HFFc6 (cell line): Measurements from ENCODE around the gene STAB1. TPM values are rescaled to one million over a fixed set of nuclear protein-coding genes. Genes with fewer than 3 reads are reported as not detected.

ENCODE experiments used
- DNase-seq: peaks from one replicate; pipeline ENCODE4 v3.0.0-alpha.2; 2018
- H3K27ac Mint-ChIP-seq: 2 replicates; pipeline ENCODE4 v1.8.0; 2020; ENCODE audit warnings: mild to moderate bottlenecking, mixed read lengths
- H3K27me3 Mint-ChIP-seq: 2 replicates; pipeline ENCODE4 v1.8.0; 2021; ENCODE audit warnings: mild to moderate bottlenecking, moderate library complexity, mixed read lengths; ENCODE audit not compliant: insufficient read depth
- H3K36me3 Mint-ChIP-seq: 2 replicates; pipeline ENCODE4 v1.8.0; 2021; ENCODE audit warnings: low read depth, mixed read lengths
- H3K4me1 Mint-ChIP-seq: 2 replicates; pipeline ENCODE4 v1.8.0; 2020; ENCODE audit warnings: low read depth, mixed read lengths
- H3K4me3 Mint-ChIP-seq: 2 replicates; pipeline ENCODE4 v1.8.0; 2020; ENCODE audit warnings: mild to moderate bottlenecking, moderate library complexity, mixed read lengths
- H3K9me3 Mint-ChIP-seq: 2 replicates; pipeline ENCODE4 v1.8.0; 2020; ENCODE audit warnings: mild to moderate bottlenecking, mixed read lengths
- total RNA-seq, 6 experiments: library from RNA; stranded (reverse); fragmentation: NEBNext Ultra II Directional; extraction: Animal tissue kit (Norgen Biotek cat#: 25700); gene quantifications; 2 replicates in 1 of 6; 3 replicates in 5 of 6; pipeline ENCODE4 v1.2.3, GENCODE V29; 2021
- TF ChIP-seq, protein P1 (sequence below): fragments of 200-600 bp; sonication (generic); IDR thresholded peaks from 2 replicates; pipeline ENCODE4 v1.5.0; 2021; ENCODE audit warnings: antibody characterized with exemption, mild to moderate bottlenecking

The STAB1 gene
- total RNA-seq, 6 experiments from 2014 or later = not detected

DNA sequence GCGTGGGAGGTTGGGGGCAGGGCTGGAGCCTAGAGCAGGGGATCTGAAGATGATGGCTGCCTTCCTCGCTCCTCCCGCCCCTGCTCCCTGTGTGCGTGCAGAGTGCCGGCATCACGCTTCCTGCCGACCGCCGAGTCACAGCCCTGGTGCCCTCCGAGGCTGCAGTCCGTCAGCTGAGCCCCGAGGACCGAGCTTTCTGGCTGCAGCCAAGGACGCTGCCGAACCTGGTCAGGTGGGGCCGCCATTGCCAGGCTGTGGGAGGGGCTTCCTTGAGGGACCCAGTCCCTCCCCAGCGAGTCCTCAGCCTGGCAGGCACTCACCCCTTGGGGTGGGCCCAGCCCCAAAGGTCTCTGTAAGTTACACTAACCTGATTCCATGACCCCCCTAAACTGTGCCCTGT, 17.6 kb downstream of the STAB1 start:
- Mint-ChIP-seq H3K9me3 (no peaks in the 10 kb centered on the region), H3K27me3 (peaks cover 15% of the 10 kb centered on the region), H3K27ac (no peak overlapping the region), H3K4me3 (no peak overlapping the region), H3K36me3 (no peaks in the 10 kb centered on the region), H3K4me1 (no peaks in the 10 kb centered on the region)
- DNase-seq = no peak
- TF ChIP-seq, protein P1, sequence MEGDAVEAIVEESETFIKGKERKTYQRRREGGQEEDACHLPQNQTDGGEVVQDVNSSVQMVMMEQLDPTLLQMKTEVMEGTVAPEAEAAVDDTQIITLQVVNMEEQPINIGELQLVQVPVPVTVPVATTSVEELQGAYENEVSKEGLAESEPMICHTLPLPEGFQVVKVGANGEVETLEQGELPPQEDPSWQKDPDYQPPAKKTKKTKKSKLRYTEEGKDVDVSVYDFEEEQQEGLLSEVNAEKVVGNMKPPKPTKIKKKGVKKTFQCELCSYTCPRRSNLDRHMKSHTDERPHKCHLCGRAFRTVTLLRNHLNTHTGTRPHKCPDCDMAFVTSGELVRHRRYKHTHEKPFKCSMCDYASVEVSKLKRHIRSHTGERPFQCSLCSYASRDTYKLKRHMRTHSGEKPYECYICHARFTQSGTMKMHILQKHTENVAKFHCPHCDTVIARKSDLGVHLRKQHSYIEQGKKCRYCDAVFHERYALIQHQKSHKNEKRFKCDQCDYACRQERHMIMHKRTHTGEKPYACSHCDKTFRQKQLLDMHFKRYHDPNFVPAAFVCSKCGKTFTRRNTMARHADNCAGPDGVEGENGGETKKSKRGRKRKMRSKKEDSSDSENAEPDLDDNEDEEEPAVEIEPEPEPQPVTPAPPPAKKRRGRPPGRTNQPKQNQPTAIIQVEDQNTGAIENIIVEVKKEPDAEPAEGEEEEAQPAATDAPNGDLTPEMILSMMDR = no peak

DNA sequence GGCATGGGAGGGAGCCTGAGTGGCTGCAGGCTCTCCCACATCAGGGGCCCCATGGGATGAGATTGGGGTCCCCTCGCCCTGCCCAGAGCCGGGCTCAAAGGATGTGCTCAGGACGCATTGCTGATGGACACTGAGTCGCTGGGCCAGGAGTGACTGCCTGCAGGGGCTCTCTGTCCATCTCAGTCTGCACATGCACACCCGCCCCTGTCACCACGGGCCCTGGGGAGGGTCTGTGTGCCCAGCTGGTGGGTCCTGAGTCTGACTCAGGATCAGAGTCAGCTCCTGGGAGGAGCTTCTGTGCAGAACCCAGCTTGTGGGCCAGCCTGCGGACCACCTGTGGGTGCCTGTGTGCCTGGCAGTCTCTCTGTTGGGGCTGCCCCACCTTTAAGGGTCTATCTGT, 18.1 kb downstream of the STAB1 start:
- Mint-ChIP-seq H3K36me3 (no peaks in the 10 kb centered on the region), H3K27me3 (peaks cover 15% of the 10 kb centered on the region), H3K4me3 (no peak overlapping the region), H3K9me3 (no peaks in the 10 kb centered on the region), H3K27ac (no peak overlapping the region), H3K4me1 (no peaks in the 10 kb centered on the region)
- TF ChIP-seq, protein P1 = no peak
- no peak for DNase-seq

DNA sequence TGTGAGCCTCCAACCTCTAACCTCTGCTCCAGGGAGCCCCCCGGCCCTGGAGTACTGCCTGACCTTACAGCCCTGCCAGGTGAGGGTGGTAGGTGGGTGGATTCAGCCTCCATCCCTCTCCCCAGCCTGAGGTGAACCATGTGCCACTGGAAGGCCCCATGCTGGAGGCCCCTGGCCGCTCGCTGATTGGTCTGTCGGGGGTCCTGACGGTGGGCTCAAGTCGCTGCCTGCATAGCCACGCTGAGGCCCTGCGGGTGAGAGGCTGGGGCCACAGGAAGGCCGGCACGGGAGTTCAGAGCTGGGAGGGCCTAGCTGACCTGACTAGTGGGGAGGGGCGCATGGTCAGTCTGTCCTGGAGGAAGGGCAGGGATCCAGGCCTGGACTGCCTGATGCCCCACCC, 19.4 kb downstream of the STAB1 start:
- Mint-ChIP-seq H3K27me3 (peaks cover 13% of the 10 kb centered on the region), H3K9me3 (no peaks in the 10 kb centered on the region), H3K4me3 (no peak overlapping the region), H3K27ac (no peak overlapping the region), H3K4me1 (no peaks in the 10 kb centered on the region), H3K36me3 (no peaks in the 10 kb centered on the region)
- TF ChIP-seq, protein P1 = no peak
- no peak for DNase-seq

DNA sequence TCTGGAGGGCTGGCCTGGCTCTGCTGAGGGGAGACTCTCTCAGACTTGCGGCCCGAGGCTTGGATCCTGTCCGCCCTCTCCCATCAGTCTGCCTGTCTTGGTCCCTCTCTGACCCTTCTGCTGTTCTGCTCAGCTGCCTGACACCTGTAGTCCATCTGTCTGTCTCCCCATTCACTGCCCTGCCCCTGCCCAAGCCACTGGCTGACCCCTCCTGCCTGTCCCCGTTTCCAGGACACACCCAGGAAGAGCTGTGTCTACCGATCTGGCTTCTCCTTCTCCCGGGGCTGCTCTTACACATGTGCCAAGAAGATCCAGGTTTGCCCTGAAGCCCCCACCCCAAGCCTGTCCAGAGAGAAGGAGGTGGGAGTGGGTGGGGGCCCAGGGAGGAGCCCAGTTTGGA, 20.1 kb downstream of the STAB1 start:
- H3K4me3 Mint-ChIP-seq = no peak overlapping the region
- no peaks in the 10 kb centered on the region for H3K9me3 Mint-ChIP-seq
- no peaks in the 10 kb centered on the region for H3K36me3 Mint-ChIP-seq
- H3K4me1 Mint-ChIP-seq = no peaks in the 10 kb centered on the region
- DNase-seq = no peak
- TF ChIP-seq, protein P1 = no peak
- no peak overlapping the region for H3K27ac Mint-ChIP-seq
- H3K27me3 Mint-ChIP-seq = peaks cover 13% of the 10 kb centered on the region

DNA sequence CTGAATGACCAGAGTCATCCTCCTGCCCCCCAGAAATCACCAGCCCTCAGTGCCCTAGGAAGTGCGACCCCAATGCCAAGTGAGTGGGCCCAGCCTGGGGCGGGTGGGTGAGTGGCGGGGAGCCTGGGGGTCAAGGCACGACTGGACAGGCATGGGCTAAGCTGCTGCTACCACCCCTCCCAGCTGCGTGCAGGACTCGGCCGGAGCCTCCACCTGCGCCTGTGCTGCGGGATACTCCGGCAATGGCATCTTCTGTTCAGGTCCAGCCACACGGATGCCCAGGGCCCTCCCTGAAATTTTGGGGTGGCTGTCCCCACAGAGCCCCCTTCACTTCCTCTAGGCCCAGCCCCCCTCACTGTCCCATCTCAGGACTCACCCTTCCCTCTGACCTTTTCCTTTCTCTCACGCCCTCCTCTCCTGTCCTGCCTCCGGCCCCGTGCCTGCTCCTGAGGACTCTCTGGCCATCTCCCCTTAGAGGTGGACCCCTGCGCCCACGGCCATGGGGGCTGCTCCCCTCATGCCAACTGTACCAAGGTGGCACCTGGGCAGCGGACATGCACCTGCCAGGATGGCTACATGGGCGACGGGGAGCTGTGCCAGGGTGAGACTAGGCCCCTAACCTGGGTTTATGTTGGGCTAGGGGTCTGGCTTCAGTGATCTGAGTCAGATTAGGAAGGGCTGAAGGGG, 21.5 kb downstream of the STAB1 start:
- Mint-ChIP-seq H3K4me3 (no peak overlapping the region), H3K27me3 (peaks cover 9% of the 10 kb centered on the region; the same call in 1 of the 2 replicates), H3K9me3 (no peaks in the 10 kb centered on the region), H3K27ac (no peak overlapping the region), H3K36me3 (no peaks in the 10 kb centered on the region), H3K4me1 (no peaks in the 10 kb centered on the region)
- no peak for DNase-seq
- TF ChIP-seq, protein P1 = no peak
